Upper lobe of left lung (tissue), 6 donors: ENCODE results near the gene SUFU. TPM values are rescaled to one million over a fixed set of nuclear protein-coding genes. Genes with fewer than 3 reads are reported as not detected.

Experiments
- ATAC-seq, 2 donors: fragments of 200-7000 bp; cut with Tn5 transposase; one replicate each; pipeline ENCODE4 v1.9.1; 2022; ENCODE audit warnings: mild to moderate bottlenecking in 2 of 2, moderate library complexity in 2 of 2; ENCODE audit not compliant: low FRiP score in 2 of 2
- DNase-seq, 2 donors: peaks; one replicate each; pipeline ENCODE4 v3.0.0-alpha.2; 2019 to 2020
- H3K27ac ChIP-seq, 4 donors: fragments of 200-600 bp; sonication (generic); one replicate each; pipeline ENCODE4 v1.5.1; 2016 to 2019
- H3K27me3 ChIP-seq, 4 donors: fragments of 200-600 bp; sonication (generic); one replicate each; pipeline ENCODE4 v1.5.1; 2017 to 2019
- H3K36me3 ChIP-seq, 4 donors: fragments of 200-600 bp; sonication (generic); one replicate each; pipeline ENCODE4 v1.5.1; 2016 to 2019
- H3K4me1 ChIP-seq, 4 donors: fragments of 200-600 bp; sonication (generic); one replicate each; pipeline ENCODE4 v1.5.1; 2018 to 2019
- H3K4me3 ChIP-seq, 4 donors: fragments of 200-600 bp; sonication (generic); one replicate each; pipeline ENCODE4 v1.5.1; 2017 to 2019; ENCODE audit warnings: mild to moderate bottlenecking in 2 of 4, moderate library complexity in 1 of 4
- H3K9me3 ChIP-seq, 4 donors: fragments of 200-600 bp; sonication (generic); one replicate each; pipeline ENCODE4 v1.5.1; 2018 to 2019
- CTCF ChIP-seq, 6 experiments: fragments of 450-650 bp in 4 of 6; fragments of 200-600 bp in 2 of 6; sonication (generic) in 2 of 6; IDR thresholded peaks; one replicate each; pipeline ENCODE4 v1.5.1; 2016 to 2019; ENCODE audit warnings: antibody characterized with exemption in 6 of 6
- EP300 ChIP-seq, 4 donors: sonication (generic); formaldehyde crosslinking; IDR thresholded peaks; one replicate each; pipeline ENCODE4 v1.5.1; 2017; ENCODE audit warnings: antibody characterized with exemption in 4 of 4, control low read depth in 2 of 4
- POLR2A ChIP-seq, 4 donors: fragments of 450-650 bp; IDR thresholded peaks; one replicate each; pipeline ENCODE4 v1.5.1; 2016 to 2017; ENCODE audit warnings: antibody characterized with exemption in 4 of 4, mild to moderate bottlenecking in 2 of 4
- POLR2AphosphoS5 ChIP-seq, 2 donors: sonication (generic); formaldehyde crosslinking; IDR thresholded peaks; one replicate each; pipeline ENCODE4 v1.5.1; 2017; ENCODE audit warnings: antibody characterized with exemption in 2 of 2
- WGBS, 2 donors: methylation state at CpG; one replicate each; pipeline ENCODE4 v1.1.5; 2017 to 2018; 5-methylcytosine and 5-hydroxymethylcytosine counted together
- total RNA-seq, 6 donors: library from RNA; depleted of rRNA in 4 of 6; stranded (reverse); fragments of >200 nt in 4 of 6; gene quantifications; one replicate each; pipeline versions ENCODE4 v1.1.0 to v1.2.1, GENCODE V29; 2016 to 2021
- donor health status: DM: no; HTN: no; CAD: no; lungs with moderate emphysema.
- donor health status: DM: no; HTN: yes; CAD: no; lungs with severe emphysema.

Gene SUFU
- total RNA-seq, 6 donors from 2014 or later, result 4.1 to 15.7 (median 11.9) TPM

DNA sequence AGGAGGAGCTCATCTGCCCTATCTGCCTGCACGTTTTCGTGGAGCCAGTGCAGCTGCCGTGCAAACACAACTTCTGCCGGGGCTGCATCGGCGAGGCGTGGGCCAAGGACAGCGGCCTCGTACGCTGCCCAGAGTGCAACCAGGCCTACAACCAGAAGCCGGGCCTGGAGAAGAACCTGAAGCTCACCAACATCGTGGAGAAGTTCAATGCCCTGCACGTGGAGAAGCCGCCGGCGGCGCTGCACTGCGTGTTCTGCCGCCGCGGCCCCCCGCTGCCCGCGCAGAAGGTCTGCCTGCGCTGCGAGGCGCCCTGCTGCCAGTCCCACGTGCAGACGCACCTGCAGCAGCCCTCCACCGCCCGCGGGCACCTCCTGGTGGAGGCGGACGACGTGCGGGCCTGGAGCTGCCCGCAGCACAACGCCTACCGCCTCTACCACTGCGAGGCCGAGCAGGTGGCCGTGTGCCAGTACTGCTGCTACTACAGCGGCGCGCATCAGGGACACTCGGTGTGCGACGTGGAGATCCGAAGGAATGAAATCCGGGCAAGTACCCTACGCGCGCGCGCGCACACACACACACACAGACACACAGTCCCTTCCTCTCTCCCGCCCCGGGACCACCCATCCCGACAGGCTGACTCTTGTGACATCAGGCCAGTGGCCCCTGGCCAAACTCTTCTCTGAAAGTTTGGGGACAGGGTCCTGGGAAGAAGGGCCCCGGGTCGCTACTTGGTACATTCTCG lies 141.0 kb downstream of the SUFU start:
- Histone ChIP-seq H3K27ac (peak overlapping the region; percentile 97 to 100 (median 99)), H3K4me1 (peaks cover 34 to 39% (median 34%) of the 10 kb centered on the region in 4 donors), H3K27me3 (no peaks in the 10 kb centered on the region), H3K9me3 (no peaks in the 10 kb centered on the region), H3K36me3 (peaks cover 0 to 4% (median 0%) of the 10 kb centered on the region in 4 donors), H3K4me3 (peak overlapping the region; percentile 71 to 97 (median 84))
- ATAC-seq, result peak; percentile 9 to 21
- TF ChIP-seq POLR2A (IDR thresholded peaks at IDR 0.05) (peak in 1 of 4 donors; percentile 29), CTCF (IDR thresholded peaks at IDR 0.05) (peak; percentile 53 to 94 (median 89)), POLR2AphosphoS5 (IDR thresholded peaks at IDR 0.05) (peak; percentile 66 to 83), EP300 (IDR thresholded peaks at IDR 0.05) (peak in 1 of 4 donors; percentile 58)
- 0% methylated on average over 4 to 7 of the region's 62 CpGs for WGBS, 2 donors
- peak; percentile 91 to 95 for DNase-seq

DNA sequence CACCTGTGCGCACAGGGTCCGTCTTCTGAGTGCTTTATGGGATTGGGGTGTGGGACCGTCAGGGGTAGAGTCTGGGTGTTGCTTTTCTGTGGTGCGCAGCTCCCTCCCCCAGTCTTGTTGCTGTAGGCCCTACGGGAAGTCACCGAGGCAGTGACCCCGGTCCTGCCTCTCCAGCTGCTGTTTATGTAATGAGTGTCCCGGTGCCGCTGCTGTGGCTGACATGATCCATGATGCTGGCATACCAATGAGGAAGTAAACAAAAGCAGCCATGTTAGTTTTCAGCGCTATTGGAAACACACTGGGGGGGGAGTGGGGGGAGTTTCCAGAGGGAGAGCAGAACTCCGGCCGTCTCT lies 141.6 kb downstream of the SUFU start:
- ATAC-seq, result peak; percentile 6 to 54
- DNase-seq, result peak in 1 of 2 donors; percentile 92
- peak overlapping the region; percentile 97 to 100 (median 99) for H3K27ac ChIP-seq
- H3K36me3 ChIP-seq, result peaks cover 0 to 4% (median 0%) of the 10 kb centered on the region in 4 donors
- 0% methylated on average over 4 to 12 of the region's 12 CpGs for WGBS, 2 donors
- no peak for TF ChIP-seq CTCF (IDR thresholded peaks at IDR 0.05)
- TF ChIP-seq POLR2A (IDR thresholded peaks at IDR 0.05), result peak in 1 of 4 donors; percentile 62
- TF ChIP-seq POLR2AphosphoS5 (IDR thresholded peaks at IDR 0.05), result peak; percentile 92 to 93
- peak in 2 of 4 donors; percentile 51 to 90 for TF ChIP-seq EP300 (IDR thresholded peaks at IDR 0.05)
- H3K27me3 ChIP-seq, result no peaks in the 10 kb centered on the region
- peak overlapping the region; percentile 71 to 97 (median 84) for H3K4me3 ChIP-seq
- H3K4me1 ChIP-seq, result peaks cover 39 to 45% (median 40%) of the 10 kb centered on the region in 4 donors
- H3K9me3 ChIP-seq, result no peaks in the 10 kb centered on the region

- ATAC-seq, result peak; percentile 73 to 90
Measured at GRCh38 chr10:102645741-102646609, 142.2 kb downstream of the SUFU start.

More at GRCh38 chr10:102645741-102646609, 142.2 kb downstream of the SUFU start:
- Histone ChIP-seq H3K36me3 (peaks cover 0 to 7% (median 1%) of the 10 kb centered on the region in 4 donors), H3K4me1 (peaks cover 45 to 51% (median 46%) of the 10 kb centered on the region in 4 donors), H3K27me3 (no peaks in the 10 kb centered on the region), H3K4me3 (peak overlapping the region; percentile 71 to 97 (median 84)), H3K27ac (peak overlapping the region; percentile 97 to 100 (median 99)), H3K9me3 (no peaks in the 10 kb centered on the region)
- TF ChIP-seq POLR2A (IDR thresholded peaks at IDR 0.05) (peak in 3 of 4 donors; percentile 46 to 88 (median 48)), EP300 (IDR thresholded peaks at IDR 0.05) (peak in 2 of 4 donors; percentile 25 to 45), CTCF (IDR thresholded peaks at IDR 0.05) (peak in 5 of 6 experiments; percentile 6 to 53 (median 22)), POLR2AphosphoS5 (IDR thresholded peaks at IDR 0.05) (peak; percentile 81 to 91)
- DNase-seq, result peak; percentile 88 to 96
- 0 to 1% methylated on average over 19 to 29 of the region's 29 CpGs for WGBS, 2 donors
